Measurements from ENCODE around the gene FOXR2. TPM values are rescaled to one million over a fixed set of nuclear protein-coding genes. Genes with fewer than 3 reads are reported as not detected.

The FOXR2 gene, protein sequence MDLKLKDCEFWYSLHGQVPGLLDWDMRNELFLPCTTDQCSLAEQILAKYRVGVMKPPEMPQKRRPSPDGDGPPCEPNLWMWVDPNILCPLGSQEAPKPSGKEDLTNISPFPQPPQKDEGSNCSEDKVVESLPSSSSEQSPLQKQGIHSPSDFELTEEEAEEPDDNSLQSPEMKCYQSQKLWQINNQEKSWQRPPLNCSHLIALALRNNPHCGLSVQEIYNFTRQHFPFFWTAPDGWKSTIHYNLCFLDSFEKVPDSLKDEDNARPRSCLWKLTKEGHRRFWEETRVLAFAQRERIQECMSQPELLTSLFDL
- not detected for polyA plus RNA-seq (2012; ENCODE audit: insufficient read depth, insufficient read length)

DNA sequence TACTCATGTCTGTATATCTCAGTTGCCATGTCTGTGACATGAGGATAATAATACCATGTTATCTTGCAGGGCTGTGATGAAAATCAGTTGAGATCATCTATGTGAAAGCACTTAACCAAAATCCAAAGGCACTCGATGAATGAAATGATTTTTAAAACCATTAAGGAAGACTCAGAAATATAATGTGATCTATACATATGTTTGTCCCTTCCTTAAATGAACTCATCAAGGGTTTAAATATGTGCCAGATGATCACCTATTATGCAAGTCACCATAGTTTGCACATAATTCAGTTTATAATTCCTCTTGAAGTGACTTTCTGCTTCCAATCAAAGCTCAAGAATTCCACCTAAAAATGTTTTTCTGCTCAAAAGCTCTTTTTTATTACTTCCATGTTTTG is at the start of gene FOXR2:
Gene FOXR2 (plus strand): TSS at position 301 of the 400 bp plus-strand sequence. CDS start 312 bp downstream, outside the sequence.
- no peak for DNase-seq (ENCODE audit: low read depth, low spot score)
- H3K4me3 ChIP-seq (ENCODE audit: low read length): no peak within 1 kb of the TSS

DNA sequence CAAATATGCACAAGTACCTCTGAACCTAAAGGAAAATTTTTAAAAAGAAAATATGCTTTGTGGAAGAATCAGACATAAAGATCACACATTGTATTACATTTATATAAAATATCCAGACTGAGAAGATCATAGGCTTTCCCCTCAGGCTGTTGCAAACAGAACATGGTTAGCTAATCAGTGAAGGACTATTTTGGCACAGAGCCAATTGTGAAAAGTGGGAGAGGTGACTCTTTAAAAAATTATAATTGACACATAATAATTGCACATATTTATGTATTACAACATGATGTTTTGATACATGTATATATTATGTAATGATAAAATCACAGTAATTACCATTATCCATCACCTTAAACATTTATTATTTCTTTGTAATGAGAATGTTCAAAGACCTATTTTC is 44.1 kb upstream of the FOXR2 start:
- no peak for DNase-seq (ENCODE audit: low read depth, low spot score)

DNA sequence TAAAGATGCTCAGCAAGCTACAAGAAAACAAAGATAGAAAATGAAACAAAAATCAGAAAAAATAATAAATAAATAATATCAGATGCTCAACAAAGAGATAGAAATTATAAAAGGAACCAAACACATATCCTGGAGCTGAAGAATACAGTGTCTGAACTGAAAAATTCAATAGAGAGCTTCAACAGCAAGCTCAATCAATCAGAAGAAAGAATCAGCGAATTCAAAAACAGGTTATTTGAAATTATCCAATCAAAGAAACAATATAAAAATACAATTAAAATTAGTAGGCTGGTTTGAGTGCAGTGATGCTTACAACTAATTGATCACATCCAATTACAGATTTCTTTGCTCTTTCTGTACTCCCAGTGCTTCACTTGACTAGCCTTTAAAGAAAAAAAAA is 40.8 kb upstream of the FOXR2 start:
- H3K4me3 ChIP-seq (ENCODE audit: low read length): no peak overlapping the region
- no peak for DNase-seq (ENCODE audit: low read depth, low spot score)

More for the DNA sequence above, 44.1 kb upstream of the FOXR2 start:
- H3K4me3 ChIP-seq (ENCODE audit: low read length): no peak overlapping the region

DNA sequence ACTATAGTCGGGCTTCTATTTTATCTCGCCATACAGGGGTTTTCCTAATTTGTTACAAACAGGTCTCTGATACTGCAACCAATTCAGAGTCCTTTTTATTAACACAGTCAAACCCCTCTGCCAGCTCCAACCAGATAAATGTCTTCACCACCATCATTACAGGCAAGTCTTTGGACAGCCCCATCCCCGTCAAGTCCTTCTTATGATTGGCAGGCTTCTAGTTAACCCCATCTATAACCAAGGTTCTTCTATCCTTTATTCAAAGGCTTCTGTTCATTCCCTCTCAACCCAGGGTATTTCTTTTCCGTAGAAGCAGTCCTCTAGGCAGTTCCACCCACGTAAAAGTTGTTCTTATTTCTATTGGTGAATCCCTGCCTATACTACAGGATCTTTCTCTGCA is 29.9 kb upstream of the FOXR2 start:
- DNase-seq (ENCODE audit: low read depth, low spot score): no peak

DNA sequence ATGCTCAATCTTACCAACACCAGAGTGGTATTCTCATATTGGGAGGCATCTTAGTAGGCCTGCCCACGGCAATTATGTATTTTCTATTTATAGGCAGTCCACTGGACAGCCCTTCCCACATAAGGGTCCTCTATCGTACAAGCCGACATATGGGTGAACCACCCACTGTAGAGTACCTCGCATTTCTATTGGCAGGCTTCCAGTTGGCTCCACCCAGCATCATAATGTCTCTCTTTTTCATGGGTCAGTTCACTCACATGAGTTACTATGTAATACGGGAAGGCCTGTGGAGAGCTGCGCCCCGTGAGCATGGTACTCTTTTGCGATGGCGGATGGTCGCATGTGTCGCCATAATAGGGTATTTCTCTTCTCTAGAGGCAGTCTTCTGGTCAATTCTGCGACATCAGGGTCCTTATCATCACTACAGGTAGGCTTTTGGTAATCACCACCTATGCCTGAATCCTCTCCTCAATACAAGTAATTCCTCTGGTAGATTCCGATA is 29.4 kb upstream of the FOXR2 start:
- H3K4me3 ChIP-seq (ENCODE audit: low read length): no peak overlapping the region
- DNase-seq (ENCODE audit: low read depth, low spot score): no peak

More for the DNA sequence above, 29.9 kb upstream of the FOXR2 start:
- H3K4me3 ChIP-seq (ENCODE audit: low read length): no peak overlapping the region

DNA sequence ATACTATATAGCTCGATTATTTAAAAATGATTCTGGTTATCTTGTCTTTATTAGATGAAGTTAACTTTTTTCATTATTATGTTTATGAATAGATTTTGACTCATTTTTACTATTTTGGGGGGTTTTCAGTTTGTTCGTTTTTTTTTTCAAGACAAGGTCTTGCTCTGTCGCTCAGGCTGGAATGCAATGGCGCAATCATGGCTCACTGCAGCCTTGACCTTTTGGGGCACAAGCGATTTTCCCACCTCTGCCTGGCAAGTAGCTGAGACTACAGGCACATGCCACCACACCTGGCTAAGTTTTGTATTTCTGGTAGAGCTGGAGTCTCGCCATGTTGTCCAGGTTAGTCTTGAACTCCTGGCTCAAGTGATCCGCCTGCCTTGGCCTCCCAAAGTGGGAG is 24.9 kb upstream of the FOXR2 start:
- DNase-seq (ENCODE audit: low read depth, low spot score): no peak
- no peak overlapping the region for H3K4me3 ChIP-seq (ENCODE audit: low read length)

DNA sequence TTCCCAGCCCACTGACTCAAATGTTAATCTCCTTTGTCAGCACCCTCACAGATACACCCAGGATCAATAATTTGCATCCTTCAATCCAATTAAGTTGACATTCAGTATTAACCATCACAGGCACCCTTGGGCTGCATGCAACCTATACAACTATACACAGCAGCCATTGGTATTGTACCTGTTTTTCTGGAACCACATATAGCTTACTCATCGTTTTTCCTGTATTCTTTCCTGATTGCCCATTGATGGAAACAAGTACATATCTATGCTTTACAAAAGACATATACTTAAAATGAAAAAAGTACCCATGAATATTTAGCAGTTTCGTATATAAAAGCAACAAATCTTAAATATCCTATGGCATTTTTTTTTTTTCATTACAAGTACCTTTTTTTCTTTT is 3.7 kb upstream of the FOXR2 start:
- no peak for DNase-seq (ENCODE audit: low read depth, low spot score)
- H3K4me3 ChIP-seq (ENCODE audit: low read length): no peak overlapping the region

DNA sequence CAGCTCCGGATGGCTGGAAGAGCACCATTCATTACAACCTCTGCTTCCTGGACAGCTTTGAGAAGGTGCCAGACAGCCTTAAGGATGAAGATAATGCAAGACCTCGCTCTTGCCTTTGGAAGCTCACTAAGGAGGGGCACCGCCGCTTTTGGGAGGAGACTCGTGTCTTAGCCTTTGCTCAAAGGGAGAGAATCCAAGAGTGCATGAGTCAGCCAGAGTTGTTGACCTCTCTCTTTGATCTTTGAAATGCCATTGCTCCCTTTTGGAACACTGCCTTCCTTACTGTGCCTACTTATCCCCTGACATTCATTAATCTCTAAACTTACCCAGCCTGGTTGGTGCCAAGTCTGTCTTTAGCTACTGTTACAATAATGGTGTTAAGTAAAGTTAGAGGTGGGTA is 1.2 kb downstream of the FOXR2 start:
- H3K4me3 ChIP-seq (ENCODE audit: low read length): no peak overlapping the region
- no peak for DNase-seq (ENCODE audit: low read depth, low spot score)

DNA sequence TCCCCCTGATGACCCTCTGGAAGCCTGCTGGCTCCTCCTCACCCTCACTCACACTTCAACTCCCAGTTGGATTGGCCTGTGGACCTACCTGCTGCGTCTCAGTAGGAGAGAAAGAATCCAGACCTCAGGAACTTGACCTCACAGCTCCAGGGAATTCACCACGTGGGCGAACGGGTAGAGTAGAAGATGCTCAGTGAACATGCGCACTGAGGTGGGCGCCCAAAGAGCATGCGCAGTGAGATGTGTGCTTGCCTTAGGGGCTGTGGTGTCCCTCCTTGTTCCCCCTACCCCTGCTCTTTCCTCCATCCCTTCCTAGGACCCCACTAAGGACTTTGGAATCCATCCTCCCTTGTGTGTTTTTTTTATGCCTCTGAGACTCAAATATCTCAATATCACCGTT is 12.9 kb downstream of the FOXR2 start:
- DNase-seq (ENCODE audit: low read depth, low spot score): no peak
- H3K4me3 ChIP-seq (ENCODE audit: low read length): no peak overlapping the region

DNA sequence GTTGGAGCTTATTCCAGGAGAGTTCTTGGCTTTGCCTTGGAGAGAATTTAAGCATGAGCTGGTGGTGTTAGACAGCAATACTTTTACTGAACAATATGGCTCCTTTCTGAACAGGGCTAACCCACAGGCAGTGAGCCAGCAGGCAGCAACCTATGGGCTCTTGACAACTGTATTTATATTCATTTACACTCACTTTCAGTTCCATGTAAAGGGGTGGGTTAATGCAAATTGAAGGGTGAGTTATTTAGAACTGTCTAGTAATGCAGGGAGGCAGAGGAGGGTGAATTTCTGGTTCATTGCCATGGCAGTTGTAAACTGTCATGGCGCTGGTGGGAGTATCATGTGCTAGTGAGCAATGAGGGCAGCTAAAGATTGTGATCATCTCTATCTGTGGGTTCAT is 15.7 kb downstream of the FOXR2 start:
- DNase-seq (ENCODE audit: low read depth, low spot score): no peak
- no peak overlapping the region for H3K4me3 ChIP-seq (ENCODE audit: low read length)

DNA sequence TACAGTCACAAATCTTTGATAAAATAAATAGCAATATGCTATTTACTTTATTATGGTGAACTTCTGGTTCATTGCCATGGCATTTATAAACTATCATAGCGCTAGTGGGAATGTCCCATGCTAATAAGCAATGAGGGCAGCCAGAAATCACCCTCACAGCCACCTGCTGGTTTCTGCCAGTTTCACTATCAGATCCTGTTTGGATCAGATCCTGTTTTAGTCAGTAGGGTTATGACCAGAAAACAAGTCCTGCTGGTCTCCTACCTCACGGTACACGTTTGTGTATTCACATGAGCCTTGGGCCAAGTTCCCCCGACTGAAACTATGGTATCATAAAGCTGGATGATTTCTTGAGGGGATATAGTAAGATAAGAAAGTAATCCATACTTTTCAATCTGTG is 17.7 kb downstream of the FOXR2 start:
- DNase-seq (ENCODE audit: low read depth, low spot score): no peak
- no peak overlapping the region for H3K4me3 ChIP-seq (ENCODE audit: low read length)

DNA sequence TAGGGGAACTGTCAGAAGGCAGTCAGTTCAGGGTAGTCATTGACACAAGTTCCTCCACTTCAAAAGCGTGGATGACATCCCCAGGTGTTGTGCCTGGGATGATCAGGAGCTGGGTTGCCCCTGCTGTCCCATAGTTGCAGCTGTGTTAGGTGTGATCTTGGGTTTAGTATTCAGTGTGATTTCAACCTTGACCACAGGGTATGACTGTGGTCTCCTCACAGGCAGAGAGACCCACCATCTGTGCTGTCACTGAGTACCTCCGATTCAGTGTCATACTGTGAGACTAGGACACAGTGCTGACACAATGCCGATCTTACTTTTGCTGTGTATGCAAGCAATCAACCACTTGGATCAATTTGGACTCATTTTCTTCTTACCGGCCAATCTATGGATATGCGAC is 25.2 kb downstream of the FOXR2 start:
- no peak overlapping the region for H3K4me3 ChIP-seq (ENCODE audit: low read length)
- DNase-seq (ENCODE audit: low read depth, low spot score): no peak

DNA sequence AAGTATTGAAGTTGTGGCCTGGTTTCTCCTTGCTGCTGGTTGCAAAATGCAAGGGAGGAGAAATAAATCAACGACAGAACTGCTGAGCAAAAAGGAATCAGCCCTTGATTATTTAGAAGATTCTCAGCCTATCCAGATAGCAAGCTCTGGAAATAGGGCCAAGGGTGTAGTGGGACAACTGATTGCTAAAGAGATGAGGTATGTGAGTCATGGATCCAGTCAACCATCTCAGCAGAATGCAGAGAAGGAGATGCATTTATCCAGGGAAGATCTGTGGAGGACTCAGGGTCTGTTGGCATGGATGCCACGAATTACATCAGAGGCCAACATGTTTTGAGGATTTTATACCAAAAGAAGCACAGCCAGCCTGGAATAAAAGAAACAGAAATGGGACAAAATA is 36.7 kb downstream of the FOXR2 start:
- no peak overlapping the region for H3K4me3 ChIP-seq (ENCODE audit: low read length)
- no peak for DNase-seq (ENCODE audit: low read depth, low spot score)

DNA sequence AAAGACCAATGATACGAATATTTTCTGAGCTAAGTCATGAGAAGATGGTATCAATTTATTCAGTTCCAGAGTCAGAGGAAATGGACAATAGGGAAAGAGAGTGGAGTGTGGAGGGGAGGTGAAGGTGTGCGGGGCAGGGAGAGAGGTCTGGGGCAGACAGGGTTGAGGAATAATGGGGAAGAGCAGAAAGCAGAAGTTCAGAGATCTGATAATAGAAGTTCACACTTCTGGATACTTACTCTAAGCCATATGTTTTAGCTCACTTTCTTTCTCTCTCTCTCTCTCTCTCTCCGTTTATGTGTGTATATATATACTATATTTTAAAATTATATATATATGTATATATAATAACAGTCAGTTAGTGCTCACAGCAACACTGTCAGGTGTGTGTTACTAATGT is 40.4 kb downstream of the FOXR2 start:
- no peak overlapping the region for H3K4me3 ChIP-seq (ENCODE audit: low read length)
- DNase-seq (ENCODE audit: low read depth, low spot score): no peak

DNA sequence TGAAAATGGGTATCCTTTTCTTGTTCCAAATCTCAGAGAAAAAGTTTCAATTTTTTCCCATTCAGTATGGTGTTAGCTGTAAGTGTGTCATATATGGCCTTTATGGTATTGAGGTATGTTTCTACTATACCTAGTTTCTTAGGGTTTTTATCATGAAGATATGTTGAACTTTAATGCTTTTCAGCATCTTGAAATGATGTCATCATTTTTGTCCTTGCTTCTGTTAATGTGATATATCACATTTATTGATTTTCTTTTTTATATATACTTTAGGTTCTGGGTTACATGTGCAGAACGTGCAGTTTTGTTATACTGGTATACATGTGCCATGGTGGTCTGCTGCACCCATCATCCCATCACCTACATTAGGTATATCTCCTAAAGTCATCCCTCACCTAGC is 44.9 kb downstream of the FOXR2 start:
- no peak for DNase-seq (ENCODE audit: low read depth, low spot score)
- no peak overlapping the region for H3K4me3 ChIP-seq (ENCODE audit: low read length)

All from Jurkat, Clone E6-1 (cell line).